ENCODE results near the gene FAM13A.
"Not testable (repeated sequence)": the region's sequence is repeated elsewhere in the genome, so short reads cannot be mapped to it uniquely, and the experiment has no call there.

Gene FAM13A

GRCh38 chr4:89039730-89040338 lies 17.2 kb downstream of the FAM13A start:
- DNase-seq = no peak

GRCh38 chr4:89036535-89036934 lies 20.4 kb downstream of the FAM13A start:
- DNase-seq = no peak

- no peak for DNase-seq
Observed at GRCh38 chr4:89031272-89031671, 25.7 kb downstream of the FAM13A start.

- peak; percentile 36 for DNase-seq
Observed at GRCh38 chr4:89029591-89029990, 27.4 kb downstream of the FAM13A start.

- DNase-seq = peak; percentile 0
Observed at GRCh38 chr4:89026542-89026941, 30.4 kb downstream of the FAM13A start.

- DNase-seq = peak; percentile 82
Observed at GRCh38 chr4:89024051-89024675, 32.8 kb downstream of the FAM13A start.

GRCh38 chr4:89023140-89023539 lies 33.8 kb downstream of the FAM13A start:
- DNase-seq = no peak

- DNase-seq = no peak
Observed at GRCh38 chr4:89022426-89023128, 34.4 kb downstream of the FAM13A start.

GRCh38 chr4:89021684-89022083 lies 35.3 kb downstream of the FAM13A start:
- no peak for DNase-seq

- no peak for DNase-seq
Observed at GRCh38 chr4:89021062-89021461, 35.9 kb downstream of the FAM13A start.

GRCh38 chr4:89014897-89015296 lies 42.1 kb downstream of the FAM13A start:
- not testable (repeated sequence) for DNase-seq

GRCh38 chr4:89009761-89010369 lies 47.1 kb downstream of the FAM13A start:
- no peak for DNase-seq

- DNase-seq = no peak
Observed at GRCh38 chr4:89009115-89009514, 47.9 kb downstream of the FAM13A start.

- no peak for DNase-seq
Observed at GRCh38 chr4:89008166-89008565, 48.8 kb downstream of the FAM13A start.

GRCh38 chr4:89007338-89007939 lies 49.5 kb downstream of the FAM13A start:
- DNase-seq = no peak

GRCh38 chr4:89006307-89006706 lies 50.7 kb downstream of the FAM13A start:
- no peak for DNase-seq

GRCh38 chr4:89005066-89005465 lies 51.9 kb downstream of the FAM13A start:
- not testable (repeated sequence) for DNase-seq

GRCh38 chr4:89001647-89002445 lies 55.1 kb downstream of the FAM13A start:
- no peak for DNase-seq

GRCh38 chr4:89000844-89001360 lies 56.1 kb downstream of the FAM13A start:
- no peak for DNase-seq

- DNase-seq = no peak
Observed at GRCh38 chr4:89000382-89000781, 56.6 kb downstream of the FAM13A start.

GRCh38 chr4:88999392-88999930 lies 57.5 kb downstream of the FAM13A start:
- no peak for DNase-seq

GRCh38 chr4:88998891-88999290 lies 58.1 kb downstream of the FAM13A start:
- no peak for DNase-seq
